ENCODE measurements around the gene DCAF6.

GRCh38 chr1:168069384-168069783 is 132.9 kb downstream of the DCAF6 start:
- no peak for TF ChIP-seq TAF1 (IDR thresholded peaks at IDR 0.05; ENCODE audit: borderline replicate concordance, insufficient read depth, low read length)
- TF ChIP-seq POLR2AphosphoS5 (IDR thresholded peaks at IDR 0.05; ENCODE audit: low read depth, low read length) = no peak

Measured in PFSK-1 (cell line).